Osteoblast (primary cell): ENCODE results near the gene ID3. TPM values are rescaled to one million over a fixed set of nuclear protein-coding genes. Genes with fewer than 3 reads are reported as not detected.

Experiments
- DNase-seq: peaks from one replicate; pipeline ENCODE4 v3.0.0; 2011; ENCODE audit warnings: low spot score, mixed read lengths; ENCODE audit not compliant: insufficient read length; ENCODE audit errors: missing footprints
- H2AFZ ChIP-seq: 2 replicates; pipeline ENCODE4 v1.6.0; 2011; ENCODE audit warnings: mild to moderate bottlenecking, low read length
- H3K27ac ChIP-seq: 2 replicates; pipeline ENCODE4 v1.5.1; 2011; ENCODE audit warnings: mild to moderate bottlenecking, low read depth, low read length, moderate library complexity
- H3K27me3 ChIP-seq: 2 replicates; pipeline ENCODE4 v1.6.0; 2012; ENCODE audit warnings: mild to moderate bottlenecking, control low read depth, inconsistent platforms, low read length, moderate library complexity; ENCODE audit not compliant: insufficient read depth
- H3K36me3 ChIP-seq: 2 replicates; pipeline ENCODE4 v1.5.1; 2011; ENCODE audit warnings: mild to moderate bottlenecking, low read length, control low read depth, moderate library complexity; ENCODE audit not compliant: insufficient read depth
- H3K4me1 ChIP-seq: 2 replicates; pipeline ENCODE4 v1.5.1; 2011; ENCODE audit warnings: mild to moderate bottlenecking, low read length, control low read depth, moderate library complexity; ENCODE audit not compliant: insufficient read depth
- H3K4me2 ChIP-seq: 2 replicates; pipeline ENCODE4 v1.6.0; 2011; ENCODE audit warnings: mild to moderate bottlenecking, low read length; ENCODE audit not compliant: insufficient read depth
- H3K4me3 ChIP-seq: fragments of 200-600 bp; sonication (generic); 3 replicates; pipeline ENCODE4 v1.5.1; 2012; ENCODE audit warnings: mild to moderate bottlenecking, low read length, inconsistent platforms; ENCODE audit not compliant: insufficient read depth
- H3K79me2 ChIP-seq: 2 replicates; pipeline ENCODE4 v1.6.0; 2012; ENCODE audit warnings: mild to moderate bottlenecking, low read length, control low read depth, inconsistent platforms; ENCODE audit not compliant: insufficient read depth
- H3K9me3 ChIP-seq: 2 replicates; pipeline ENCODE4 v1.5.1; 2011; ENCODE audit warnings: low read depth, low read length, control low read depth
- H4K20me1 ChIP-seq: 2 replicates; pipeline ENCODE4 v1.6.0; 2012; ENCODE audit warnings: mild to moderate bottlenecking, low read length, control low read depth; ENCODE audit not compliant: insufficient read depth
- CTCF ChIP-seq: IDR thresholded peaks from 2 replicates; pipeline ENCODE4 v1.5.1; 2011; ENCODE audit warnings: mild to moderate bottlenecking, low read depth, low read length, moderate library complexity; ENCODE audit errors: extremely low read depth
- total RNA-seq: library from RNA; depleted of rRNA; stranded (reverse); fragments of >200 nt; gene quantifications from 2 replicates; pipeline ENCODE4 v1.2.3, GENCODE V29; 2012

ID3 gene
- total RNA-seq, 1 donor = 240 TPM

GRCh38 chr1:23509896-23510295 is 49.4 kb downstream of the ID3 start:
- Histone ChIP-seq H3K4me1 (no peaks in the 10 kb centered on the region), H3K4me2 (no peak overlapping the region), H4K20me1 (no peaks in the 10 kb centered on the region), H2AFZ (no peak overlapping the region), H3K79me2 (no peaks in the 10 kb centered on the region), H3K9me3 (no peaks in the 10 kb centered on the region), H3K36me3 (no peaks in the 10 kb centered on the region), H3K27me3 (no peaks in the 10 kb centered on the region), H3K4me3 (no peak overlapping the region), H3K27ac (no peak overlapping the region)
- TF ChIP-seq CTCF = no peak
- no peak for DNase-seq

Other genes with a start within 250 kb of the ID3 start
- 69.5 and 70.6 TPM in 2 replicates for gene HNRNPR, start 215.2 kb downstream of the ID3 start, total RNA-seq
- 32.4 and 32.9 TPM in 2 replicates for gene ZNF436, start 189.7 kb downstream of the ID3 start, total RNA-seq
- 28.9 and 31.5 TPM in 2 replicates for gene TCEA3, start 134.8 kb downstream of the ID3 start, total RNA-seq
- 107 and 119 TPM in 2 replicates for gene ASAP3, start 75.3 kb downstream of the ID3 start, total RNA-seq
- gene E2F2, start 28.3 kb downstream of the ID3 start, total RNA-seq = under 0.01 and 0.29 TPM in 2 replicates
- gene RPL11, start 132.3 kb upstream of the ID3 start, total RNA-seq = 606 and 693 TPM in 2 replicates
- 41.5 and 42.0 TPM in 2 replicates for gene ELOA, start 184.0 kb upstream of the ID3 start, total RNA-seq
- 29.8 and 31.1 TPM in 2 replicates for gene PITHD1, start 218.9 kb upstream of the ID3 start, total RNA-seq
- gene LYPLA2, start 231.6 kb upstream of the ID3 start, total RNA-seq = 28.3 and 36.9 TPM in 2 replicates
- gene GALE, start 241.3 kb upstream of the ID3 start, total RNA-seq = 11.8 and 13.4 TPM in 2 replicates